ENCODE data around the gene THSD4. TPM values are rescaled to one million over a fixed set of nuclear protein-coding genes. Genes with fewer than 3 reads are reported as not detected.

Gene THSD4
- total and polyA plus RNA-seq, 9 of the 15 experiments (the other 6 are each of a cell fraction or from before 2014, with no cell fraction given) = 0.04 TPM; not detected in 5

DNA sequence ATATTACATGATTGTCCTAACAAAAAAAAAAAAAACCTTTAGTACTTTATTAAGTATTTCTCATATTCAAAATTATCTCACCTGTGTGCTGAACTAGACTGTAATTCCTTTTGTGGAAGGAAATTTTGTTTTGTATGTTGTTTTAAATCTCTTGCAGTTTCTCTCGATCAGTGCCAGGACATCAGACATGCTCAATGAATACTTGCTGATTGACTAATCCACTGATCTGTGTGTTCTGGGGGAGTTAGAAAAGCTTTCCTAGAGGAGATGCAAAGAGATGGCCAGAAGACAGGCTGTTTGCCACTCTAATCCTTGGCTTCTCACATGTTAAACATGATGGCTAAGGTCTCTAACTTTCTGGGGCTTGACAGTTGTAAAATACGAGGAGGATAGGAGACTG, 461.8 kb downstream of the THSD4 start:
- H2AFZ ChIP-seq (ENCODE audit: low read depth, low read length) = no peak overlapping the region
- H3K4me2 ChIP-seq (ENCODE audit: insufficient read depth, low read length) = no peak overlapping the region
- H3K9me1 ChIP-seq (ENCODE audit: control insufficient read depth, insufficient read depth, low read length) = no peaks in the 10 kb centered on the region
- H3K79me2 ChIP-seq (ENCODE audit: control insufficient read depth, insufficient read depth, low read length) = no peaks in the 10 kb centered on the region
- no peaks in the 10 kb centered on the region for H3K4me1 ChIP-seq (replicated peaks in 1 of 2; ENCODE audit: control insufficient read depth in 2 of 2, insufficient read depth in 2 of 2, low read length in 2 of 2)
- TF ChIP-seq DMBX1 (CRISPR knock-in tag; IDR thresholded peaks at IDR 0.05; ENCODE audit: borderline replicate concordance) = no peak
- no peak for TF ChIP-seq FOXJ3 (CRISPR knock-in tag; IDR thresholded peaks at IDR 0.05)
- no peaks in the 10 kb centered on the region for H3K9me3 ChIP-seq (replicated peaks; ENCODE audit: control insufficient read depth, insufficient read depth, low read depth, low read length)
- POLR2A ChIA-PET = no interaction called here
- no peaks in the 10 kb centered on the region for H4K20me1 ChIP-seq (replicated peaks; ENCODE audit: control insufficient read depth, insufficient read depth, low read length)
- no TSS peak for BruUV-seq (replicated peaks)
- no peak for DNase-seq (ENCODE audit: extremely low read depth in 1 of 4, low spot score in 3 of 4)
- FAIRE-seq = no peak
- no peak overlapping the region for H3K9ac ChIP-seq (ENCODE audit: insufficient read depth in 1 of 2, low read depth in 2 of 2, low read length in 2 of 2)
- ATAC-seq = no peak
- CTCF ChIA-PET (ENCODE audit: low intra/inter-chr PET ratio) = no interaction called here
- H3K4me3 ChIP-seq = no peak overlapping the region
- no peaks in the 10 kb centered on the region for H3K36me3 ChIP-seq (ENCODE audit: control insufficient read depth, insufficient read depth, low read length)
- H3K27me3 ChIP-seq (ENCODE audit: control insufficient read depth in 2 of 2, insufficient read depth in 2 of 2, low read length in 2 of 2) = no peaks in the 10 kb centered on the region
- 0% methylated on average over 2 of the region's 2 CpGs for WGBS (ENCODE audit: insufficient coverage, low coverage, missing lambda C conversion rate)
- intact Hi-C loops (cut with micrococcal nuclease) = no loop called here
- H3K27ac ChIP-seq (ENCODE audit: extremely low read depth, low read depth, low read length) = no peak overlapping the region
- in situ Hi-C loops (cut with MboI) = no loop called here

DNA sequence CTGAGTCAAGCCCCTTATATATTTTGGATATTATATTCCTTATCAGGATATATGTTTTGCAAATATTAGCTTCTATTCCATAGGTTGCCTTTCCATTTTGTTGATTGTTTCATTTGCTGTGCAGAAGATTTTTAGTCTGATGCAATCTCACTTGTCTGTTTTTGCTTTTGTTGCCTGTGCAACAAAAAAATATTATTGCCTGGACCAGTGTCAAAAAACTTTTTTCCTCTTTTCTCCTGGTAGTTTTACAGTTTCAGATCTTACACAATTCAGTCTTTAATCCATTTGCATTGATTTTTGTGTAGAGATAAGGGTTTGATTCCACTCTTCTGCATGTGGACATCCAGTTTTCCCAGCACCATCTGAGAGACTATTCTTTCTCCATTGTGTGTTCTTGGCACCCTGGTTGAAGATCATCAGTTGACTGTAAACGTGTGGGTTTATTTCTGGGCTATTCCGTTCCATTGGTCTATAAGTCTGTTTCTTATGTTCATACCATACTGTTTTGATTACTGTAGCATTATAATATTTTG, 466.2 kb downstream of the THSD4 start:
- DNase-seq (ENCODE audit: extremely low read depth in 1 of 4, low spot score in 3 of 4) (no peak), ATAC-seq (no peak), FAIRE-seq (no peak)
- Histone ChIP-seq H3K9ac (ENCODE audit: insufficient read depth in 1 of 2, low read depth in 2 of 2, low read length in 2 of 2) (no peak overlapping the region), H3K79me2 (ENCODE audit: control insufficient read depth, insufficient read depth, low read length) (no peaks in the 10 kb centered on the region), H3K9me1 (ENCODE audit: control insufficient read depth, insufficient read depth, low read length) (no peaks in the 10 kb centered on the region), H3K36me3 (ENCODE audit: control insufficient read depth, insufficient read depth, low read length) (no peaks in the 10 kb centered on the region), H4K20me1 (replicated peaks; ENCODE audit: control insufficient read depth, insufficient read depth, low read length) (no peaks in the 10 kb centered on the region), H3K9me3 (replicated peaks; ENCODE audit: control insufficient read depth, insufficient read depth, low read depth, low read length) (no peaks in the 10 kb centered on the region), H3K4me3 (no peak overlapping the region), H3K27ac (ENCODE audit: extremely low read depth, low read depth, low read length) (no peak overlapping the region), H2AFZ (ENCODE audit: low read depth, low read length) (no peak overlapping the region), H3K4me1 (replicated peaks in 1 of 2; ENCODE audit: control insufficient read depth in 2 of 2, insufficient read depth in 2 of 2, low read length in 2 of 2) (no peaks in the 10 kb centered on the region), H3K4me2 (ENCODE audit: insufficient read depth, low read length) (no peak overlapping the region), H3K27me3 (ENCODE audit: control insufficient read depth in 2 of 2, insufficient read depth in 2 of 2, low read length in 2 of 2) (no peaks in the 10 kb centered on the region)
- in situ Hi-C loops (cut with MboI) (no loop called here), intact Hi-C loops (cut with micrococcal nuclease) (no loop called here)
- BruUV-seq (replicated peaks) = no TSS peak
- CTCF ChIA-PET (ENCODE audit: low intra/inter-chr PET ratio) = no interaction called here
- WGBS (ENCODE audit: insufficient coverage, low coverage, missing lambda C conversion rate) = 3% methylated on average over 2 of the region's 2 CpGs
- POLR2A ChIA-PET = no interaction called here
- TF ChIP-seq SMAD1 (IDR thresholded peaks at IDR 0.05; ENCODE audit: low read depth, low read length, partially characterized antibody) (no peak), ZNF282 (CRISPR knock-in tag; IDR thresholded peaks at IDR 0.05) (no peak), HDAC6 (IDR thresholded peaks at IDR 0.05; ENCODE audit: low read depth, low read length) (no peak), RFX7 (CRISPR knock-in tag; IDR thresholded peaks at IDR 0.05) (no peak), HIVEP1 (CRISPR knock-in tag; IDR thresholded peaks at IDR 0.05) (no peak), SP2 (IDR thresholded peaks at IDR 0.05; ENCODE audit: extremely low read depth, low read depth, low read length, poor library complexity, severe bottlenecking) (no peak), NR1H2 (CRISPR knock-in tag; IDR thresholded peaks at IDR 0.05) (no peak), HMG20A (CRISPR knock-in tag; conservative IDR thresholded peaks at IDR 0.05) (no peak), EP400 (IDR thresholded peaks at IDR 0.05) (no peak)
- TF ChIP-seq, protein P1, sequence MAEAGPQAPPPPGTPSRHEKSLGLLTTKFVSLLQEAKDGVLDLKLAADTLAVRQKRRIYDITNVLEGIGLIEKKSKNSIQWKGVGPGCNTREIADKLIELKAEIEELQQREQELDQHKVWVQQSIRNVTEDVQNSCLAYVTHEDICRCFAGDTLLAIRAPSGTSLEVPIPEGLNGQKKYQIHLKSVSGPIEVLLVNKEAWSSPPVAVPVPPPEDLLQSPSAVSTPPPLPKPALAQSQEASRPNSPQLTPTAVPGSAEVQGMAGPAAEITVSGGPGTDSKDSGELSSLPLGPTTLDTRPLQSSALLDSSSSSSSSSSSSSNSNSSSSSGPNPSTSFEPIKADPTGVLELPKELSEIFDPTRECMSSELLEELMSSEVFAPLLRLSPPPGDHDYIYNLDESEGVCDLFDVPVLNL (CRISPR knock-in tag; IDR thresholded peaks at IDR 0.05; ENCODE audit: low read depth) = no peak
- TF ChIP-seq, protein P2, sequence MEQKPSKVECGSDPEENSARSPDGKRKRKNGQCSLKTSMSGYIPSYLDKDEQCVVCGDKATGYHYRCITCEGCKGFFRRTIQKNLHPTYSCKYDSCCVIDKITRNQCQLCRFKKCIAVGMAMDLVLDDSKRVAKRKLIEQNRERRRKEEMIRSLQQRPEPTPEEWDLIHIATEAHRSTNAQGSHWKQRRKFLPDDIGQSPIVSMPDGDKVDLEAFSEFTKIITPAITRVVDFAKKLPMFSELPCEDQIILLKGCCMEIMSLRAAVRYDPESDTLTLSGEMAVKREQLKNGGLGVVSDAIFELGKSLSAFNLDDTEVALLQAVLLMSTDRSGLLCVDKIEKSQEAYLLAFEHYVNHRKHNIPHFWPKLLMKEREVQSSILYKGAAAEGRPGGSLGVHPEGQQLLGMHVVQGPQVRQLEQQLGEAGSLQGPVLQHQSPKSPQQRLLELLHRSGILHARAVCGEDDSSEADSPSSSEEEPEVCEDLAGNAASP (IDR thresholded peaks at IDR 0.05) = no peak
- TF ChIP-seq, protein P3, sequence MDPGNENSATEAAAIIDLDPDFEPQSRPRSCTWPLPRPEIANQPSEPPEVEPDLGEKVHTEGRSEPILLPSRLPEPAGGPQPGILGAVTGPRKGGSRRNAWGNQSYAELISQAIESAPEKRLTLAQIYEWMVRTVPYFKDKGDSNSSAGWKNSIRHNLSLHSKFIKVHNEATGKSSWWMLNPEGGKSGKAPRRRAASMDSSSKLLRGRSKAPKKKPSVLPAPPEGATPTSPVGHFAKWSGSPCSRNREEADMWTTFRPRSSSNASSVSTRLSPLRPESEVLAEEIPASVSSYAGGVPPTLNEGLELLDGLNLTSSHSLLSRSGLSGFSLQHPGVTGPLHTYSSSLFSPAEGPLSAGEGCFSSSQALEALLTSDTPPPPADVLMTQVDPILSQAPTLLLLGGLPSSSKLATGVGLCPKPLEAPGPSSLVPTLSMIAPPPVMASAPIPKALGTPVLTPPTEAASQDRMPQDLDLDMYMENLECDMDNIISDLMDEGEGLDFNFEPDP (CRISPR knock-in tag; IDR thresholded peaks at IDR 0.05) = no peak
